ENCODE measurements around the gene EIF4A3. TPM values are rescaled to one million over a fixed set of nuclear protein-coding genes. Genes with fewer than 3 reads are reported as not detected.

The EIF4A3 gene
- total and polyA plus RNA-seq, 10 of the 15 experiments (the other 5 are each of a cell fraction or from before 2014, with no cell fraction given), result 53.3 to 225 (median 103) TPM

- ChIA-PET CTCF (no interaction called here), RAD21 (ENCODE audit: unreplicated experiment) (no interaction called here)
- in situ Hi-C loops (cut with MboI), result no loop called here
Measured at GRCh38 chr17:80122926-80123505, 23.9 kb downstream of the EIF4A3 start.

More at GRCh38 chr17:80122926-80123505, 23.9 kb downstream of the EIF4A3 start:
- H3K79me2 ChIP-seq (ENCODE audit: control insufficient read depth, insufficient read depth, low read length), result no peaks in the 10 kb centered on the region
- DNase-seq (ENCODE audit: low read depth, low spot score), result no peak
- no peaks in the 10 kb centered on the region for H4K20me1 ChIP-seq (ENCODE audit: control insufficient read depth, insufficient read depth)
- no peaks in the 10 kb centered on the region for H3K9me3 ChIP-seq (replicated peaks; ENCODE audit: control insufficient read depth, insufficient read depth, low read length)
- SMC1A ChIA-PET (ENCODE audit: uncharacterized antibody, unreplicated experiment), result no interaction called here
- H3K27me3 ChIP-seq (replicated peaks in 1 of 2; ENCODE audit: control insufficient read depth in 2 of 2, insufficient read depth in 2 of 2, low read length in 1 of 2), result no peaks in the 10 kb centered on the region; a peak in 1 of 4 replicates
- ATAC-seq, result no peak
- TF ChIP-seq BRCA1 (IDR thresholded peaks at IDR 0.05; ENCODE audit: low read depth, low read length) (no peak), E4F1 (IDR thresholded peaks at IDR 0.05; ENCODE audit: borderline replicate concordance, partially characterized antibody) (no peak), MEF2A (IDR thresholded peaks at IDR 0.05; ENCODE audit: insufficient read depth, low read depth, low read length) (no peak)
- POLR2A ChIA-PET, result no interaction called here
- H3K4me1 ChIP-seq (ENCODE audit: control insufficient read depth, insufficient read depth, low read length), result no peaks in the 10 kb centered on the region
- BruUV-seq (replicated peaks), result no TSS peak
- no peaks in the 10 kb centered on the region for H3K36me3 ChIP-seq (ENCODE audit: control insufficient read depth in 2 of 2, insufficient read depth in 2 of 2, low read length in 1 of 2)
- FAIRE-seq, result no peak
- whole genome bisulfite sequencing (ENCODE audit: insufficient coverage, insufficient replicate concordance, low lambda C conversion rate, missing lambda C conversion rate), result 28% methylated on average over 5 of the region's 6 CpGs
- H3K4me2 ChIP-seq (ENCODE audit: control insufficient read depth, insufficient read depth), result no peak overlapping the region
- no peak overlapping the region for H3K27ac ChIP-seq (ENCODE audit: control insufficient read depth, insufficient read depth)
- intact Hi-C loops (cut with micrococcal nuclease; ENCODE audit: unreplicated experiment), result no loop called here
- H3K4me3 ChIP-seq, result no peak overlapping the region
- H3K9ac ChIP-seq (ENCODE audit: control insufficient read depth, insufficient read depth, low read length), result no peak overlapping the region
- no peak overlapping the region for H2AFZ ChIP-seq (ENCODE audit: control insufficient read depth, low read depth, low read length)
